Raji (cell line): ENCODE measurements around the gene CAMK2G.

Experiments used
- POLR2A ChIP-seq: IDR thresholded peaks from 2 replicates; pipeline ENCODE4 v1.6.1; 2011; ENCODE audit warnings: low read depth, low read length, control low read depth; ENCODE audit not compliant: insufficient read depth

CAMK2G gene

DNA sequence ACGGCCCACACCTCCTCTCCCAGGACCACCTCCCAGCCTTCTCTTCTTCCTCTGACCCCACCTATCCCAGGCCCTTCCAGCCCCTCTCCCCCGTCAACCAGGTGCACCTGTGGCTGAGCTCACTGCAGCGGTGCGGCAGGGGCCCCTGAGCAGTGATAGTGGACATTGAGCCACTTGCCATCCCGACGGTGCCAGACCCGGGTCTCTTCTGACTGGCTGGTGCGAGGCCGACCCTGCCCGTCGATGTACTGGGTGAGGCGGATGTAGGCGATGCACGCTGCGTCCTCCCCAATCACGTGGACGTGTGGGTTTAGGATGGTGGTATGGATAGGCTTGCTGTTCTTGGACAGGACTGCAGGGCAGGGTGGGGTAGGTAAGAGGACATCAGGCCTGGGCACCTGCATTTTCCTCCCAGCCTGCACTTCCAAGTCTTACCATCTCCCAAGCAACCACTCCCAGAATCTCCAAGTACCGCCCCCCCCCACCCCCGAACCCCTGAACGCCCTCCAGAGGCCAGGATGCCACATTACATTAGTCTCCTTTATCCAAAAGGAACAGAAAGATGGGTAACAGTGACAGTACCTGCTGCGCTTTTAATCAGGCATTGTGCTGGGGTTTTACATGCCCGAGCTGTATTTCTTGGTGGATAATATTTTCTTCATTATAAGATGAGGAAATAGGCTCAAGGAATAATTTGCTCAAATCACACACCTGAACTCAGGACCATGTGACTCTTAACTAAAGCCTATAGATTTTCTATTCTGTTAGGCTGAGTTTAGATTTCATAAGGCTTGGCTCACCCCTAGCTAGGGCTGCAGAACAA lies 59.2 kb downstream of the CAMK2G start:
- no peak for TF ChIP-seq POLR2A

DNA sequence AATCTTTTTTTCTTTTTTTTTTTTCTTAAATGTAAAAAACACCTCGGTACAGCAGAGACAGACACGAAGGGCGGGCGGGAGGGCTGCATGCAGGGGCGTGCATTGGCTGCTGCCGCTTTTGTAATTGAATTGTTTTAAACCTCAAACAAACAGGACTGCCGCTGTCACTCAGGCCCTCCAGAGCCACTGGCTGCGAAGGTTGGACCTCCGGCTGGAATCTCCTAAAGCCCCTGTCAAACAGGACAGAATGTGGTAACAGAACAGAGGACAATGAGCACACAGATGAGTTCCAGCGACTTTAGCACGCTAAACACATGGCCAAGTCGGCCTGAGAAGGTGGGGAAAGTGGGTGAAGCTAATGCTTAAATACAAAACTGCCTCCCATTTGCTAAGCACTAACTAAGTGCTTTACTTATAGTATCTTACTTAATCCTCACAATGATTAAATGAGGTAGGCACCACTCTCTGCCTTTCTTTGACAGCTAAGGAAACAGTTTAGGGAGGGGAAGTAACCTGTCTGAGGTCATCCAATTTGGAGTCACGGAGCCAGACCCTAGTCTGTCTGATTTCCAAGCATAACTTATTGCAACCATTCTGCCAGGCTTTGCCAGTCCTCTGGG lies 60.0 kb downstream of the CAMK2G start:
- TF ChIP-seq POLR2A: no peak

DNA sequence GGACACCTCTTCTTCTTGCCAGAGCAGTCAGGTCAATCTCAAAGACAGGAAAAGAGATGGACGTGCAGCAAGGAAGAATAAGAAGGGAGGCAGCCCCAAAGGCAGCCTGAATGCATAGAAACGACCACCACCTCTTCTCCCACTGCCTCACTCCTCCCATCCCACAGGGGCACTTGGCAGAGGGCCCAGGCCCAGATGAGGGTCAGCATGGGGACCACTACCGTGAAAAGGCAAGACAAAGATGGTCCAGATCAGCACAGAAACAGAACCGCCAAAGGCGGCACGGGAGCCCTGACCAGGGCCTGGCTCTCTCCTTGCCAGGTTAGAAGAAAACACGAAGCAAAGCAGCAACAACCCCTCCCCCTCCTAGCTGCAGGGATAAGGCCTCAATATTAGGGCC lies 61.0 kb downstream of the CAMK2G start:
- no peak for TF ChIP-seq POLR2A

DNA sequence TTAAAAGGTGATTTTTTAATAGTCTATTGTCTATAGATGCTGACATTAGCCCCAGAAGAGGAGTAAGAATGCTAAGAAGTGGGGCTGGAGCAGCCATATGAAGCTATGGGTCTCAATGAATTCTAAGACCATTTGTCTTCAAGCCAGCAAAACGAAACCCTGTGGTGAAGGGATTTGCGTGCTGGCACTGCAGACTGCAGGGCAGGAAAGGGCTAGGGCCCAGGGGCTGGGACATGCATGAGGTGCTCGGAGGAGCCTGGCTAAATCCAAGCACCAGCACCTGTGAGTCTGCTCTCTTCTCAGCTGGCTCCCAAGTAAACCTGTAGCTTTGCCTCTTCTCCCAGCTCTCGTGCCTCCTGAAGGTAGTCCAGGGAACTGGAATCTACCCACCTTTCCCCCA lies 61.7 kb downstream of the CAMK2G start:
- TF ChIP-seq POLR2A: no peak

DNA sequence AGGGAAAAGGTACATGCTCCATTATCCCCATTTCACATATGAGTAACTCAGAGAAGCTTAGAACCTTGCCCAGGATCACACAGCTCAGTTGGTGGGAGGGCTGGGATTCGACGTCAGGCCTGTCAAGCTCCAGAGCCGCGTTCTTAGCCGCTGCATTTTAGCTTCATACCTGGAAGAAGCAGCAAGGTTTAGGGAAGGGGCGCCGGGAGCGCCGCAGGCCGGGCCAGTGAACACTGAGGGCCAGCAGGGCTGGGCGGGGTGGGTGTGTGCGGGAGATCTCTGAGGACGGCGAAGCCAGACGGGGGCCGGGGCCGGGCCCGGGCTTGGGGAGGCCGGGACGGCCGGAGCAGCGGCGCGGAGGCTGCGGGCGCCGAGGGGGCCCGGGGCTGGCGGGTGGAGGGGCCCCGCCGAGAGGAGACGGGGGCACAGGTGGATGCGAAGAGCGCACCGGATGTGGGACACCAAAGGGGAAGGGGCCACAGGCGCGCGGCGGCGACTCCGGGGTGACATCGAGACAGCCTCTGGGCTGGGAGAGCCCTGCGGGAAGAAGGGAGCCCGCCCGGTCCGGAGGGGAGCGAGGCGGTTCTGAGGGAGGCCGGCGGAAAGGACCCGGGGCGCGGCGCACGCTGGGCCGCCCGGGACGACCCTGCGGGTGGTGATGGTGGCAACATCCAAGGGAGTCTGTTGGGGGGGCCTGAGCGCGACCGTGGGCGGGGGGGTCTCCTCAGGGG lies 63.5 kb downstream of the CAMK2G start:
- TF ChIP-seq POLR2A: no peak

DNA sequence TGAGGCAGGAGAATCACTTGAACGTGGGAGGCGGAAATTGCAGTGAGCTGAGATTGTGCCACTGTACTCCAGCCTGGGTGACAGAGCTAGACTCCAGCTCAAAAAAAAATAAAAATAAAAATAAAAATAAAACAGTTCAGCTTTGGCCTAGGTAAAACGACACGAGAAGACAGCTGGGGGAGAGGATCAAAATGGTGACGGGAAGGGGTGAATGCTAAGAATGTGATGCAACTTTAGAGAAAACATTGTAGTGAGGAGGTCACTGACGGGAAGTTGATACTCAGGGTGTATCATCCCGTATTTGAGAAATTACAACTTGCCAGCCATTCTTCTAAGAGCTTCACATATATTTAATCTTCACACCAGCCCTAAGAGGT lies 64.0 kb downstream of the CAMK2G start:
- TF ChIP-seq POLR2A: no peak

DNA sequence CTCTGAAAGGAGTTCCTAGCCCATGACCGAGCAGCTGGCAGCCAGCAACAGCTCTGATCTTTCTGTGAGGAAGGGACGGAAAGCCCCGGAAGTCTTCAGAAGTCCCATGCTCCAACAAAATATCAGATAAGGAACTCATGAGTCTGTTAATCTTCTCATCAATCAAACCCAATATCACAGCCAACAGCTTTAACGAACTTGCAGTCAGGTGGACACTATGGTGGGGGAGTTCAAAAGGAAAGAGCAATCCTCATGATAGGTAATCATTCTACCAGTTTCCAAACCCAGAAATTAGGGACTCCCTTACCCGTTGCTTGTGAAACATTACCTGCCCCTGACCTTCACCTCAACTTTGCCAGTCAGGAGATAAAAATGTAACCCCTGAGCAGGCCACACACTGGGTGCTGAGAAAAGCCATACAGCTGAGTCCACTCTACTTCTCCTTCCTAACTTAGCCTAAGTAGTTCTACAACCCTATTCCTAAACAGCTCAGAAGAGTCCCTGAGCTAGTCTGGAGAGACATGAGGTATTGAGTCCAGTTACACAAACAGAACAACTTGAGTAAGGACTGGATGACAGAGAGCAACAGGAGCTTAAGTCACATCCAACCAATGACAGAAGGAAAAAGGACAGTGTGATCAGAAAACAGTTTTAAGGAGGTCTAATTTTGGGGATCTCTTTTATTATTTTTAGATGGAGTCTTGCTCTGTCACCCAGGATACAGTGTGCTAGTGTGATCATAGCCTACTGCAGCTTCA lies 65.1 kb downstream of the CAMK2G start:
- no peak for TF ChIP-seq POLR2A

DNA sequence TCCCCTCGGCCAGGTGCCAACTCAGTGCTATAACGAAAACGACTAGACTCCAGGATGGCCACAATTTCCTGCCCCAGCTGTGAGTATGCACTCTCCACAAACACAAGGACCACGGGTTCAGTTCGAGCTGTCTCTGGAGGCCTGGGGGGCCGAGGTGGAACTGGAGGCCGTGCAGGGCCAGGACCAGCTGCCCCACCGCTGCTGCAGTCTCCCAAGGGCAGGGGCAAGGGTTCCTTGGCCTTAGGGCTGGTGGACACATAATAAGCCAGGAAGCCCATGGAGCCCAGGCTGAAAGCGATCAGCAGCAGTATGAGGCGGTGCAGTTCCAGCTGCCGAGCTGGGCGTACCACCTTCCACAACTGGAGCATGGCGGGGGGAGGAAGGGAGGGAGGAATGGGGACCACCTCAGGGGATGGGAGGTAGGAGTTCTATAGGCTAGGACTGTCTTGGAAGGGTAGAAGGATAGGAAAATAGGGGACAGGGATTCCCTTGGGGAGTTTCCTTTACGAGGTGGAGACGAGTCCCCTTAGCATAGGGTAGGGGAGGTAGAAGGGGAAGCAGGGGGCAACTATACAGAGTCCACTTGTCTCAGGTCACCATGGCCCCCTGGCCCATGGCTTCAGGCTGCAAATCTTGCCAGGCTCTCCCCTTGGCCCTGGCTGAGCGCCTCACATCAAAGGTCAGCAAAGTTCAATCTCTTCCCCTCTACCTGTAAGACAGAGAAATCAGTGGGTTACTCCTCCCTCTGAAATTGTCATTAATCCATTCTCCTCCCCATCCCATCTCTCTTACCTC lies 66.1 kb downstream of the CAMK2G start:
- TF ChIP-seq POLR2A: no peak

DNA sequence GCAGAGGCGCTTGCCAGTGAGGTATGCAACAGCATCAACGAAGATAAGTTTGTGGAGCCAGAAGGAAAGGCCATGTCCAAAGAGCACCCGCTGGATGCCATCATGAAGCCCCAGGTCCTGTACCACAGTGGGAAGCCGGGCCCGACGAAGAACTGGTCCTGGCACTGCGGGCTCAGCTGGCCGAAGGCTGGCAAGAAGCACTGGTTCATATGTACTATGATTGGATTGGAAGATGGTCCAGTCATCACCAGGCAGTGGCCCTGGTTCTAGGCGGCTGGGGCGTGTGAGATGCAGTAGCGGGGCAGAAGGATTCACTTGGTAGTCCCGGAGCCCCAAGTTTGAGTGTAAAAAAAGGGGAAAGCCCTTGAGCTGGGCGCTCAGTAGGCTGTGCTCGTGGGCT lies 66.9 kb downstream of the CAMK2G start:
- TF ChIP-seq POLR2A: no peak

DNA sequence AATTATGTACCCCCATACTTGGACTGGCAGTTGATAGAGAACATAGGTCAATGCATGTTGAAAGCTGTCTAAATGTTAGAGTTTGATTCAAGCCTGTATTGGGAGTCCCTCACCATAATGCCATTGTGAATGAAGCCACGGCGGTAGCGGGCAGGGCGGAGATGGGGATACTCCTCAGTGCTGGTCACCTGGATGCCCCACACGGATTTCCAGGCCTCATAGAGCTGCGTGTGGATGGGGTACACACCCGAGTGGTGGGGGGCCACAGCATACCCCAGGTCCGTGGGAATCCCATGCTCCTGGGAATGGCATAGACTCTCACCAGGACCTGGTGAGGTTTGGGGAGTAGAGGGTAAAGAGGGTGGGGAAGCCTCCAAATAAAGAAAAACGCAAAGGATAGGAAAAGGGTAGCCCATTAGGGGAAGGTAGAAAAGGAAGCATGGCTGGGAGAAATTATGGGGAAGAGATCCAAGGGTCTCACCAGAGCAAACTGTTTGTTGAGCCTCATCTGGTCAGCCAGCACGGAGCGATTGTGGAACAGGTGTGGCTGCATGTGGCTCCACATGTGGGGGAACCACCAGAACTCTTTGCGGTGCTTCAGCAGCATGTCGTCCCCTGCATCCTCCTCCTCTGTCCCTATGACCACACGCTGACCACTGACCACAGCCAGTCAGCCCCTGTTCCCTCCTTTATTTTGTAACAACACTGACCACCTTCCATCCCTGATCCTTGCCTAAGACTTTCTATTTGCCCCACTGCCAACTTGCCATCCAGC lies 68.0 kb downstream of the CAMK2G start:
- TF ChIP-seq POLR2A: no peak

DNA sequence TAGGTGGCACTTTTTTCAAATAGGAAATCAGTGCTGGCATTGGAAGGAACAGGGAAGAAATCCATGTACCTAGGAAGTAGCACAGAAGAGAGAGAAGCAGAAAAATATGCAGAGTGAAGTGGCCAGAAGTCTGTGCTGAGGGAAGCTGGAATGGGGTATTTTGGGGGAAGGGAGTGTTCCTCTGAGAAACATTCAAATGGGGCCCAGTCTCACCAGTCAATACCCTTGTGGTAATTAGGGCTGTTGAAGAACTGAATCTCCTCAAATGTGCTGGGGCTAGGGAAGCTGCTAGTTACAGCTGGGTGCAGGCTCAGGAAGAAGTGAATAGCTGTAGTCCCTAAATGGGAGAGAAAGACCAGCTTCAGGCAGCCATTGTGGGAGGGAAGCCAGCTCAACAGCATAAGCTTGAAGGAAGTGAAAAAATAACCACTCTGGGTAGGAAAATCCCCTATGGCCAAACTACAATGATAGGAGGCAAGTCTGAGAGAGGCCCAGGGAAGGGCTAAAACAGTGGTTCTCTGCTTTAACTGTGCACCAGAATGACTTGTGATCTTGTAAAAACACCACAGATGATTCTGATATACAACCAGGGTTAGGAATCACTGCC lies 70.6 kb downstream of the CAMK2G start:
- no peak for TF ChIP-seq POLR2A

DNA sequence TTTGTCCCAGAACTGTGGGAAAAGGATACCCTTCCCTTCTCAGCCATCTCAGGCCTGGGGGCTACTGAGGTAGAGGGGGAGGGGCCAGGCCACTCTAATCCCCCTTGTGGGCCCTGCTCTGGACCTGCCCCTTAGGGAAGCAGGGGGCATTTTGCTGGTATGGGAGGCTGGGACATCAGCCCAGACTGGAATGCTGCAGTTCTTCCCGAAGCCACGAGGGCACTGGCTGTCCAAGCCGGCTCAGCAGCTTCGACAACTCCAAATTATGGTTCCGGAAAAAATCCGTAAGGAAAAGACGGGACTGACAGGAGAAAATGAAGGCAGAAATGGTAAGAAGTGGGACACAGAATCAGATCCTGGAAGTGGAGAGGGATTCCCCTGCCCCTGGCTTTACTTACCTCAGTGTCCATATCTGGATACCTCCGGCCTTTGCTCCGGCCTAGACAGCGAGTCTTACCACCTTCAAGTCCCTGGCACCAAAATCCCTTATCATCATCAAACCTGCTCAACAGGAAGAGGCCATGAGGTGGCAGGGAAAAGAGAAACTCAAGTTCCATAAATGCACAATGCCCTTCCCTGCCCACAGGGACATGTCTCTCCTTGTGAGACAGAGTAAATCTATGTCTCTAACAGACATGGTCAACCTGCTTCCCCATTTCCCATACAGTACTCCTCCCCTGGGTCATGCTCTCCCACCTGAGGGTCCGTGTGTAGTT lies 71.9 kb downstream of the CAMK2G start:
- TF ChIP-seq POLR2A: no peak

DNA sequence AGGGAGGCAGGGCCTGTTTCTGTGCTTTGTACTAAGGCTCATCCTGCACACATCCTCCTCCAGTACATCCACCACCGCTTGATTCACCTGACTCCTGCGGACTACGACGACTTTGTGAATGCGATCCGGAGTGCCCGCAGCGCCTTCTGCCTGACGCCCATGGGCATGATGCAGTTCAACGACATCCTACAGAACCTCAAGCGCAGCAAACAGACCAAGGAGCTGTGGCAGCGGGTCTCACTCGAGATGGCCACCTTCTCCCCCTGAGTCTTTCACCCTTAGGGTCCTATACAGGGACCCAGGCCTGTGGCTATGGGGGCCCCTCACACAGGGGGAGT lies 73.1 kb downstream of the CAMK2G start:
- TF ChIP-seq POLR2A: no peak
